ENCODE data around the gene CRYBG2.
"Not testable (repeated sequence)": the region's sequence is repeated elsewhere in the genome, so short reads cannot be mapped to it uniquely, and the experiment has no call there.

CRYBG2 gene

GRCh38 chr1:26353976-26354820, at the start of gene CRYBG2:
CRYBG2 (minus strand) TSS chr1:26354130; CDS start chr1:26346657, 7,473 bp downstream.
- no peak for DNase-seq

- DNase-seq: no peak
These were observed 49.7 kb upstream of the CRYBG2 start for GRCh38 chr1:26403656-26404055.

DNA sequence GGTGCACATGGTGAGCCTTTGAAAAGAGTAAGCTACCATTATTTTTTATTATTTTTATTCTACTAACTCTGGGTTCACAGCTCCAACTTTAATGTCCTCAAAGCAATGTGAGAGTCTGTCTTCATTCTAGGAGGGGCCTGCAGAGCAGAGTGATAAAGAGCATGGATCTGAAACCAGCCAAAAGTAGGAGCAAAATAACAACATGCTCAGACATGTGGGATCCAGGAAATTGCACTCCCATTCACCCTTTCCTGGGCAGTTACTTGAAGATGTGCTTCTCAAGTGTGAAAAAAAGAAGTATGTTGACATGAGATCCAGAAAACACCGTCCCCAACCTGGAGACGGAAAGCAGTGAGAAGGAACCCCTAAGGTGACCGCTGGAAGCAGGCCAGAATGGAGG, 48.0 kb upstream of the CRYBG2 start:
- no peak for DNase-seq

GRCh38 chr1:26399034-26399433, 45.1 kb upstream of the CRYBG2 start:
- DNase-seq: no peak

DNA sequence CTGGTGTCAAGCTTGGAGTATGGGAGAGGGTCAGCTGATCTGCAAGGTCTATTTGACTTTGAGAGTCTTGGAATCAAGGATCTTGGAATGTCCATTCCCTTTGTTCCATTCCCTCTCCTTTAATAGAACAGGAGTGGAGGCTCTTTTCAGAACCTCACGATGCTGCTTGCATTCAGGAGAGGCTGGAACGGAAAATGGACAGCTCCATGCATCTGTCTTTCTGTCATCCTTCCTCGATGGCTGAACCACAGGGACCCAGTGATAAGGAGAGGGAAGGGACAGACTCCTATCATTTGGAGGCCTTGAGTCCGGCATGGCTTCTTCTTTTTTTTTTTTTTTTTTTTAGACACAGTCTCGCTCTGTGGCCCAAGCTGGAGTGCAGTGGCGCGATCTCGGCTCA, 41.8 kb upstream of the CRYBG2 start:
- DNase-seq: no peak

GRCh38 chr1:26391450-26391849, 37.5 kb upstream of the CRYBG2 start:
- DNase-seq: no peak

DNA sequence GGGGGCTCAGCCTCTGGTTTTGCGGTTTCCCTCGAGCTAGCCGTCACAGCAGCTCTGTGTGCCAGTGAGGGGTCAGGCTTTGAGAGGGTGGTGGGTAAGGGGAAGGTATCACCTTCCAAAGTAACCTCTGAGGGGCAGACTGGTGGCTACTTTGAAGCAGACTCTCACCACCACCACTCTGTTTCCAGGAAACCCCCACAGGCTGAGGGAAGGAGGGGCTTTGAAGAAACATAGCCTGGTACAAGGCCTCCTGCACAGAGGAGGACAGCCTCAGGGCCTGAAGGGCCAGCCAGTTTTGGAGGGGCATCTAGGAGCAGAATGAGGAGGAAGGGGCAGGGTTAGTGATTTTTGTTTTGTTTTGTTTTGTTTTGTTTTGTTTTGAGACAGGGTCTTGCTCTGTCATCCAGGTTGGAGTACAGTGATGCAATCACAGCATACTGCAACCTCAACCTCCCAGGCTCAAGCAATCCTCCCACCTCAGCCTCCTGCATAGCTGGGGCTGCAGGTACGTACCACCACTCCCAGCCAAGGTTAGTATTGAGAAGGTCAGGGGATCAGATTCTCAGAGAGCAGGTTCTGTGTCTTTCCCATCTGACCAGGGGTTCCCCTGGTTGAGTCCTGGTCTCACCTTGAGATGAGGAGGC, 35.8 kb upstream of the CRYBG2 start:
- no peak for DNase-seq

DNA sequence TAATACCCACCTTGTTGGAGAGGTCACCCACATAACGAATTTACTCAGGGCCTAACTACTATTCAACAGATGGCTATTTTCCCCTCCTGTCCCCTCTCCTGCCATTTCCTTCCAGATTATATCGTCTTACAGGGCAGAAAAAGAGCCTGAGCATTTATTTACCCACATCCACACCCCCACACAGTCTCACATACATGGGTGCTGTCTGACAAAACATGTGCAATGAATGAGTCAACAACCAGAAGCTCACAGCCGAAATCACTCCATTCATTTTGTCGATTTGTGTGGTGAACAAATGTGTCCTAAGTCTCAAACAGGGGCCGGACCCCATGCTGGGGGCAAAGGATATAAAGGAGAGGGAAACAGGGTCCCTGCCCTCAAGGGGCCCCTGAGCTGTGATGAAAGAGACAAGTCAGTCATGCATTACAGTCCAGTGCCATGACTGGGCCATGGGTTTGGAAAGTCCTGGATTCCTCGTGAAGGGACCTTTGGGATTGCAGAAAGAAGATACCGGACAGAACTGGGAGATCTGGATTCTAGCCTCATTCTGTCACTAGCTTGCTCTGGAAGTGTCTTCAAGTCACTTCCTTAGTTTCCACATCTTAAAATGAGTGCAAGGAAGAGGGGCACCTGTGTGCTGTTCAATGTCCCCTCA, 35.0 kb upstream of the CRYBG2 start:
- DNase-seq: no peak

DNA sequence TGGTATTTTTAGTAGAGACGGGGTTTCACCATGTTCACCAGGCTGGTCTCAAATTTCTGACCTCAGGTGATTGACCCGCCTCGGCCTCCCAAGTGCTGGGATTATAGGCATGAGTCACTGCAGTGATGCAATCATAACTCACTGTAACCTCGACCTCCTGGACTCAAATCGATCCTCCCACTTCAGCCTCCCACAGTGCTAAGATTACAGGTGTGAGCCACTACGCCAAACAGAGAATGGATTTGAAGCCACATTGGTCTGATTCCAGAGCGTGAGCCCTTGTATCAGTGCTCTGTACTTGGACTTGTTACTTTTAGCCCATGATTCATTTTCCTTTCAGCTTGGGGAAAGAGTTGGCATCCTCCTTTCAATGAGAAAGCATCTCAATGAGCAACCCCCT, 33.5 kb upstream of the CRYBG2 start:
- DNase-seq: no peak

- not testable (repeated sequence) for DNase-seq
These were observed 31.1 kb upstream of the CRYBG2 start for GRCh38 chr1:26385063-26385462.

- no peak for DNase-seq
These were observed 30.1 kb upstream of the CRYBG2 start for GRCh38 chr1:26384076-26384475.

DNA sequence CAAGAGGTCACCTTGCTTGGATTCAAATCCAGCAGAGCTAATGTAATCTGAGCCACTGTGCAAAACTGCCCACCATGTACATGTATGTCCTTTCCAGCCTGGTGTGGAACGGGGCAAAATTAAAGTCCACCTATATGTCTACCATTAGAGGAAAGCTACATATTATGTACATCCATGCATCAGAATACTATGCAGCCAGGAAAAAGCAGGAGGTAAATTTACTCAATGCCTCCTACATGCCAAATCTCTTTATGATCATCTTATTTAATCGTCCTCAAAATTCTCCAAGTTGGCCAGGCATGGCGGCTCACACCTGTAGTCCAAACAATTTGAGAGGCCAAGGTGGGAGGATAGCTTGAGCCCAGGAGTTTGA, 24.9 kb upstream of the CRYBG2 start:
- no peak for DNase-seq

- peak; percentile 62 for DNase-seq
These were observed 24.4 kb upstream of the CRYBG2 start for GRCh38 chr1:26378088-26378878.

- no peak for DNase-seq
These were observed 22.1 kb upstream of the CRYBG2 start for GRCh38 chr1:26376050-26376449.

DNA sequence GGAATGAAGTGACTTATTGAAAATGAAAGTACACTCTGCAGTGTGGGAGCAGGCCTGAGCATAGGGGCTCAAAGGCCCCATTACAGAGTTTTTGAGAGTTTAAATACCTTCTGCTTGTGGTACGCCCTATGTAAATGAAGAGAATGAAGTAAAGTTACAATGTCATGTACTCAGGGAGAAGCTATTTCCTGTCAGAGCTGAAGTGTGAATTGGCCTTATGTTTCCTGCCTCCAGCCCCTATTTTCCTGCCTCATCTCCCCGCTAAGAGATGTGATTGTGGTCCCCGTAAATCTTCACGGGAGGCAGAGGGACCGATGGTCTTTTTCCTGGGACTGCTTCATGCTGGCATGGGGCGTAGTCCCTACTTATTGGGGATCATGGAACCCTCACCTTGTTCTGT, 21.2 kb upstream of the CRYBG2 start:
- no peak for DNase-seq

DNA sequence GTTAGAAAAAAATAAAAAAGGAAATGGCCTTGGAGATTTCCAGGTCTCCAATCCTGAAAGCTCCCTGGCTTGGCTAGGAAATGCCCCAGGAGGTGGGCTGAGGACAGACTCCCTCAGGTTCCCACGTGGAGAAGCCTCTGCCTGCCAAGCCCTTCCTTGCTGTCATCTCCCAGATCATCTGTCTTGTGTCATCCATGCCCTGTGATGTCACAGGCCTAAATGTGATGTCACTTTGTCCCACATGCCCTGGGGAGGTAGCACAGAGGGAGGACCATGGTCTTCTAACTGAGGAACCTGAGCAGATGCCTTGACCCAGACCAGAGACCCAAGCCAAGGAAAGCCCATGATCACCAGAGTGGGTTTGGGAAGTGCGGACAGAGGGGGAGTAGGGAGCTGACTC, 20.4 kb upstream of the CRYBG2 start:
- not testable (repeated sequence) for DNase-seq

GRCh38 chr1:26373789-26374188, 19.9 kb upstream of the CRYBG2 start:
- DNase-seq: no peak

DNA sequence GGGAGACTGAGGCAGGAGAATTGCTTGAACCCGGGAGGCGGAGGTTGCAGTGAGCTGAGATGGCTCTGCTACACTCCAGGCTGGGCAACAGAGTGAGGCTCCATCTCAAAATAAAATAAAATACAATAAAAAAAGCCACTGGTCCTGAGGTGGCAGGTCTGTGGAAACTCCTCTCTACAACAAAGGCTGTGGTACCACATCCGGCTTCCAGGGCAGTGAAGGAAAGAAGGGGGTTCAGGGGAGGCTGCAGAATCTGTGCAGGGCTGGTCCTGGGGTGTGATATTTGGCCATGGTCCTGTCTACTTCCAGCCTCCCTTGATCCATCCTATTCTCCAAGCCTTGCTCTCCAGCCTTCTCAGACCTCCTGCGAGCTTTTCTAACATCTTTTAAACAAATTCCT, 19.4 kb upstream of the CRYBG2 start:
- no peak for DNase-seq

DNA sequence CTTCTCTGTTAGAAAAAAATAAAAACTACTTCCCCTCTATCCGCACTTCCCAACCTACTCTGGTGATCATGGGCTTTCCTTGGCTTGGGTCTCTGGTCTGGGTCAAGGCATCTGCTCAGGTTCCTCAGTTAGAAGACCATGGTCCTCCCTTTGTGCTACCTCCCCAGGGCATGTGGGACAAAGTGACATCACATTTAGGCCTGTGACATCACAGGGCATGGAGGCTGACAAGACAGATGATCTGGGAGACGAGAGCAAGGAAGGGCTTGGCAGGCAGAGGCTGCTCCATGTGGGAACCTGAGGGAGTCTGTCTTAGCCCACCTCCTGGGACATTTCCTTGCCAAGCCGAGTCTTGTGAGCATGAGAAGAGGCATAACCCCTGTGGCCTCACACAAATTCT, 18.7 kb upstream of the CRYBG2 start, which contains the start of gene ZNF683:
Gene ZNF683 (minus strand): TSS at position 140 of the 400 bp plus-strand sequence. CDS start 4,179 bp downstream, outside the sequence.
- DNase-seq: not testable (repeated sequence)

- DNase-seq: no peak
These were observed 18.1 kb upstream of the CRYBG2 start for GRCh38 chr1:26372039-26372438.

- no peak for DNase-seq
These were observed 16.9 kb upstream of the CRYBG2 start for GRCh38 chr1:26370591-26371382.

GRCh38 chr1:26368486-26368885, 14.6 kb upstream of the CRYBG2 start:
- DNase-seq: no peak
